Gastroesophageal sphincter (tissue), 3 donors: ENCODE data around the gene HS3ST3B1.

Experiments
- EP300 ChIP-seq: sonication (generic); formaldehyde crosslinking; IDR thresholded peaks from one replicate; pipeline ENCODE4 v1.6.1; 2017; ENCODE audit warnings: antibody characterized with exemption, mild to moderate bottlenecking
- POLR2A ChIP-seq, 2 donors: fragments of 450-650 bp; IDR thresholded peaks; one replicate each; pipeline ENCODE4 v1.6.1; 2017; ENCODE audit warnings: antibody characterized with exemption in 2 of 2, mild to moderate bottlenecking in 2 of 2, moderate library complexity in 1 of 2
- POLR2AphosphoS5 ChIP-seq: sonication (generic); formaldehyde crosslinking; IDR thresholded peaks from one replicate; pipeline ENCODE4 v1.6.1; 2017; ENCODE audit warnings: antibody characterized with exemption
- TF ChIP-seq, protein P1 (sequence below), 4 experiments: fragments of 200-600 bp in 2 of 4; fragments of 450-650 bp in 2 of 4; sonication (generic) in 1 of 4; IDR thresholded peaks; one replicate each; pipeline ENCODE4 v1.5.1; 2017 to 2019; ENCODE audit warnings: antibody characterized with exemption in 4 of 4, mild to moderate bottlenecking in 2 of 4, moderate library complexity in 2 of 4

DNA sequence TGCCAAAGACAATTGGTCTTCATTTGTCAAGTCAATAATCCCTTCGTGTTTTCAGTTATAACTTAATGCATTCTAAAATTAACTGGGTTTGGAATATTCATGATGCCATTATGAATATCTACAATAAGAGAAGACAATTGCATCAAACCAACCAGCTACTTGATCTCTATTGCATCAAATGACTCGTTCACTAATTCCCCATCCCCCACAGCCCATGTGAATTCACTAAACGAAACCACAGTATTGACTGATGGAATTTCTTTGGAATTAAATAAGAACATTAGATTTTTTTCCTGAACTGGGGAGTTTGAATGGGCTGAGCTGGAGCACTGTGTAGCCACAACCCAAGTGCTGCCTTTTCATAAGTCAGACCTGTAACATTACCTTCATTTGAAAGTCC is 65.3 kb downstream of the HS3ST3B1 start:
- TF ChIP-seq EP300, result no peak
- TF ChIP-seq, protein P1, sequence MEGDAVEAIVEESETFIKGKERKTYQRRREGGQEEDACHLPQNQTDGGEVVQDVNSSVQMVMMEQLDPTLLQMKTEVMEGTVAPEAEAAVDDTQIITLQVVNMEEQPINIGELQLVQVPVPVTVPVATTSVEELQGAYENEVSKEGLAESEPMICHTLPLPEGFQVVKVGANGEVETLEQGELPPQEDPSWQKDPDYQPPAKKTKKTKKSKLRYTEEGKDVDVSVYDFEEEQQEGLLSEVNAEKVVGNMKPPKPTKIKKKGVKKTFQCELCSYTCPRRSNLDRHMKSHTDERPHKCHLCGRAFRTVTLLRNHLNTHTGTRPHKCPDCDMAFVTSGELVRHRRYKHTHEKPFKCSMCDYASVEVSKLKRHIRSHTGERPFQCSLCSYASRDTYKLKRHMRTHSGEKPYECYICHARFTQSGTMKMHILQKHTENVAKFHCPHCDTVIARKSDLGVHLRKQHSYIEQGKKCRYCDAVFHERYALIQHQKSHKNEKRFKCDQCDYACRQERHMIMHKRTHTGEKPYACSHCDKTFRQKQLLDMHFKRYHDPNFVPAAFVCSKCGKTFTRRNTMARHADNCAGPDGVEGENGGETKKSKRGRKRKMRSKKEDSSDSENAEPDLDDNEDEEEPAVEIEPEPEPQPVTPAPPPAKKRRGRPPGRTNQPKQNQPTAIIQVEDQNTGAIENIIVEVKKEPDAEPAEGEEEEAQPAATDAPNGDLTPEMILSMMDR (IDR thresholded peaks at IDR 0.05), result no peak
- TF ChIP-seq POLR2A (IDR thresholded peaks at IDR 0.05), result no peak
- no peak for TF ChIP-seq POLR2AphosphoS5
